ENCODE results near the gene ADGRF3. TPM values are rescaled to one million over a fixed set of nuclear protein-coding genes. Genes with fewer than 3 reads are reported as not detected.
A peak's percentile ranks its signal among the peaks of the same experiment; 100 is the strongest.

The ADGRF3 gene
- total RNA-seq, 1 experiment from 2014 or later = not detected

- intact Hi-C loops (cut with micrococcal nuclease) = loop anchor here (1.0 kb wide), 1 partner anchor 9 kb away; the partner anchor contains the start of genes ADGRF3 and SELENOI
- Histone ChIP-seq H3K27me3 (ENCODE audit: insufficient read depth, low read length) (no peaks in the 10 kb centered on the region), H2AFZ (ENCODE audit: low read depth, low read length, poor library complexity, severe bottlenecking) (no peak overlapping the region), H3K4me2 (ENCODE audit: low read length) (peak overlapping the region; percentile 71), H3K9me3 (ENCODE audit: control insufficient read depth in 1 of 2, insufficient read depth in 1 of 2, low read depth in 1 of 2, low read length in 2 of 2) (no peaks in the 10 kb centered on the region), H3K9me2 (ENCODE audit: insufficient read depth) (no peaks in the 10 kb centered on the region), H3K4me3 (replicated peaks in 1 of 2; ENCODE audit: low read depth in 1 of 2, low read length in 2 of 2) (peak overlapping the region; percentile 29 to 41), H3K9ac (ENCODE audit: low read length) (peak overlapping the region; percentile 54), H3K4me1 (ENCODE audit: control insufficient read depth in 1 of 2, insufficient read depth in 2 of 2, low read length in 2 of 2) (peaks cover 31 to 69% of the 10 kb centered on the region in 2 experiments), H4K20me1 (ENCODE audit: insufficient read depth) (peaks cover 8% of the 10 kb centered on the region; the same call in 1 of the 2 replicates), H3K79me2 (ENCODE audit: insufficient read depth, low read length) (peaks cover 100% of the 10 kb centered on the region), H3K27ac (ENCODE audit: low read depth, low read length) (peak overlapping the region; percentile 33), H3K36me3 (ENCODE audit: control insufficient read depth in 1 of 2, insufficient read depth in 2 of 2, low read length in 2 of 2) (no peaks in the 10 kb centered on the region)
- CTCF ChIA-PET = no interaction called here
- RAD21 ChIA-PET (ENCODE audit: low non-redundant PET in 1 of 2, low total read pairs in 2 of 2, uncharacterized antibody in 2 of 2, unreplicated experiment in 2 of 2) = no interaction called here
- BruUV-seq (replicated peaks) = TSS peak; percentile 91
- peak; percentile 86 for ATAC-seq
- DNase-seq (ENCODE audit: low read depth, low spot score) = peak; percentile 97
- POLR2A ChIA-PET = interaction anchor here (0.7 to 4.1 kb wide), 2 partner anchors 10 to 498 kb away, joined by 3 to 30 read pairs; partner anchors contain the start of genes ADGRF3 and SELENOI
- TF ChIP-seq EZH2phosphoT487 (IDR thresholded peaks at IDR 0.05; ENCODE audit: borderline replicate concordance) = no peak
- peak; percentile 66 for TF ChIP-seq CEBPB (IDR thresholded peaks at IDR 0.05; ENCODE audit: low read depth)
- peak; percentile 95 for TF ChIP-seq CBX3 (IDR thresholded peaks at IDR 0.05; ENCODE audit: low read depth)
- TF ChIP-seq REST (IDR thresholded peaks at IDR 0.05; ENCODE audit: low read depth) = no peak
- TF ChIP-seq CTCF (IDR thresholded peaks at IDR 0.05 in 2 of 3, conservative IDR thresholded peaks at IDR 0.05 in 1 of 3; ENCODE audit: borderline replicate concordance in 1 of 3, insufficient read depth in 1 of 3, low read depth in 2 of 3, low read length in 2 of 3) = no peak
- TF ChIP-seq ZNF274 (IDR thresholded peaks at IDR 0.05; ENCODE audit: low read depth, low read length) = no peak
- no peak for TF ChIP-seq EZH2 (IDR thresholded peaks at IDR 0.05)
- peak; percentile 92 for TF ChIP-seq FOSL1 (IDR thresholded peaks at IDR 0.05; ENCODE audit: low read depth)
- TF ChIP-seq ZFX (IDR thresholded peaks at IDR 0.05) = no peak
- peak; percentile 94 for TF ChIP-seq JUND (IDR thresholded peaks at IDR 0.05)
- no peak for TF ChIP-seq YY1 (IDR thresholded peaks at IDR 0.05; ENCODE audit: extremely low read depth, insufficient replicate concordance, low read depth, low read length)
- TF ChIP-seq SIN3A (IDR thresholded peaks at IDR 0.05; ENCODE audit: low read depth) = peak; percentile 51; the same call in 1 of the 2 replicates
- TF ChIP-seq POLR2A (IDR thresholded peaks at IDR 0.05; ENCODE audit: borderline replicate concordance, extremely low read depth, insufficient read depth, insufficient read length) = no peak
- TF ChIP-seq RAD21 (IDR thresholded peaks at IDR 0.05; ENCODE audit: low read depth) = 0 out of 2 replicates have a peak, but pooled peaks have one; percentile 11
- peak; percentile 89 for TF ChIP-seq SP1 (IDR thresholded peaks at IDR 0.05; ENCODE audit: low read depth)
- TF ChIP-seq ATF3 (IDR thresholded peaks at IDR 0.05) = no peak
- no peak for TF ChIP-seq ELF1 (IDR thresholded peaks at IDR 0.05; ENCODE audit: borderline replicate concordance, low read depth)
- TF ChIP-seq MAX (IDR thresholded peaks at IDR 0.05) = no peak
- peak; percentile 76 for TF ChIP-seq SRF (IDR thresholded peaks at IDR 0.05; ENCODE audit: low read depth)
- peak; percentile 95 for TF ChIP-seq EGR1 (IDR thresholded peaks at IDR 0.05; ENCODE audit: low read depth)
Measured at GRCh38 chr2:26355038-26355995, 8.7 kb upstream of the ADGRF3 start.
